NB4 (cell line): ENCODE measurements around the gene SOD1.

Experiments used
- MYC ChIP-seq: IDR thresholded peaks from 2 replicates; pipeline ENCODE4 v1.6.1; 2011; ENCODE audit warnings: low read depth, low read length
- POLR2A ChIP-seq: IDR thresholded peaks from 2 replicates; pipeline ENCODE4 v1.6.1; 2011; ENCODE audit warnings: mild to moderate bottlenecking; ENCODE audit not compliant: insufficient read length; ENCODE audit errors: extremely low read depth
- TF ChIP-seq, protein P1 (sequence below): IDR thresholded peaks from one replicate; pipeline ENCODE4 v1.5.1; 2012; ENCODE audit warnings: low read depth, low read length

GRCh38 chr21:31706562-31706961, 47.1 kb downstream of the SOD1 start:
- TF ChIP-seq, protein P1, sequence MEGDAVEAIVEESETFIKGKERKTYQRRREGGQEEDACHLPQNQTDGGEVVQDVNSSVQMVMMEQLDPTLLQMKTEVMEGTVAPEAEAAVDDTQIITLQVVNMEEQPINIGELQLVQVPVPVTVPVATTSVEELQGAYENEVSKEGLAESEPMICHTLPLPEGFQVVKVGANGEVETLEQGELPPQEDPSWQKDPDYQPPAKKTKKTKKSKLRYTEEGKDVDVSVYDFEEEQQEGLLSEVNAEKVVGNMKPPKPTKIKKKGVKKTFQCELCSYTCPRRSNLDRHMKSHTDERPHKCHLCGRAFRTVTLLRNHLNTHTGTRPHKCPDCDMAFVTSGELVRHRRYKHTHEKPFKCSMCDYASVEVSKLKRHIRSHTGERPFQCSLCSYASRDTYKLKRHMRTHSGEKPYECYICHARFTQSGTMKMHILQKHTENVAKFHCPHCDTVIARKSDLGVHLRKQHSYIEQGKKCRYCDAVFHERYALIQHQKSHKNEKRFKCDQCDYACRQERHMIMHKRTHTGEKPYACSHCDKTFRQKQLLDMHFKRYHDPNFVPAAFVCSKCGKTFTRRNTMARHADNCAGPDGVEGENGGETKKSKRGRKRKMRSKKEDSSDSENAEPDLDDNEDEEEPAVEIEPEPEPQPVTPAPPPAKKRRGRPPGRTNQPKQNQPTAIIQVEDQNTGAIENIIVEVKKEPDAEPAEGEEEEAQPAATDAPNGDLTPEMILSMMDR = no peak
- TF ChIP-seq POLR2A (no peak), MYC (no peak)
